ENCODE data around the gene GANC. TPM values are rescaled to one million over a fixed set of nuclear protein-coding genes. Genes with fewer than 3 reads are reported as not detected.
A peak's percentile ranks its signal among the peaks of the same experiment; 100 is the strongest.

Gene GANC
- total RNA-seq, 1 experiment from 2014 or later, result 12.6 TPM

GRCh38 chr15:42284551-42284950 lies 11.6 kb downstream of the GANC start:
- no peak overlapping the region for H3K27ac Mint-ChIP-seq (ENCODE audit: unreplicated experiment)
- no peaks in the 10 kb centered on the region for H3K36me3 Mint-ChIP-seq (ENCODE audit: insufficient read depth, unreplicated experiment)
- H3K4me1 Mint-ChIP-seq (ENCODE audit: low read depth, unreplicated experiment), result peaks cover 16% of the 10 kb centered on the region
- no peak overlapping the region for H3K4me3 Mint-ChIP-seq (ENCODE audit: unreplicated experiment)
- no TSS peak for BruUV-seq (replicated peaks)
- Histone ChIP-seq H3K4me1 (peaks cover 16% of the 10 kb centered on the region), H3K27me3 (replicated peaks; ENCODE audit: control insufficient read depth, insufficient read depth, low read length) (no peaks in the 10 kb centered on the region), H3K4me3 (ENCODE audit: low read depth, low read length) (no peak overlapping the region), H3K9me3 (no peaks in the 10 kb centered on the region), H3K36me3 (ENCODE audit: control insufficient read depth, insufficient read depth, low read length) (no peaks in the 10 kb centered on the region)
- TF ChIP-seq, protein P1, sequence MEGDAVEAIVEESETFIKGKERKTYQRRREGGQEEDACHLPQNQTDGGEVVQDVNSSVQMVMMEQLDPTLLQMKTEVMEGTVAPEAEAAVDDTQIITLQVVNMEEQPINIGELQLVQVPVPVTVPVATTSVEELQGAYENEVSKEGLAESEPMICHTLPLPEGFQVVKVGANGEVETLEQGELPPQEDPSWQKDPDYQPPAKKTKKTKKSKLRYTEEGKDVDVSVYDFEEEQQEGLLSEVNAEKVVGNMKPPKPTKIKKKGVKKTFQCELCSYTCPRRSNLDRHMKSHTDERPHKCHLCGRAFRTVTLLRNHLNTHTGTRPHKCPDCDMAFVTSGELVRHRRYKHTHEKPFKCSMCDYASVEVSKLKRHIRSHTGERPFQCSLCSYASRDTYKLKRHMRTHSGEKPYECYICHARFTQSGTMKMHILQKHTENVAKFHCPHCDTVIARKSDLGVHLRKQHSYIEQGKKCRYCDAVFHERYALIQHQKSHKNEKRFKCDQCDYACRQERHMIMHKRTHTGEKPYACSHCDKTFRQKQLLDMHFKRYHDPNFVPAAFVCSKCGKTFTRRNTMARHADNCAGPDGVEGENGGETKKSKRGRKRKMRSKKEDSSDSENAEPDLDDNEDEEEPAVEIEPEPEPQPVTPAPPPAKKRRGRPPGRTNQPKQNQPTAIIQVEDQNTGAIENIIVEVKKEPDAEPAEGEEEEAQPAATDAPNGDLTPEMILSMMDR (IDR thresholded peaks at IDR 0.05; ENCODE audit: insufficient read depth in 1 of 2, low read depth in 1 of 2, low read length in 1 of 2, severe bottlenecking in 1 of 2, unreplicated experiment in 1 of 2), result no peak
- no peaks in the 10 kb centered on the region for H3K27me3 Mint-ChIP-seq (ENCODE audit: insufficient read depth, unreplicated experiment)
- POLR2A ChIA-PET, result no interaction called here
- intact Hi-C loops (cut with micrococcal nuclease; ENCODE audit: unreplicated experiment), result no loop called here
- DNase-seq, result no peak
- H3K9me3 Mint-ChIP-seq (ENCODE audit: unreplicated experiment), result no peaks in the 10 kb centered on the region
- CTCF ChIA-PET, result no interaction called here

DNA sequence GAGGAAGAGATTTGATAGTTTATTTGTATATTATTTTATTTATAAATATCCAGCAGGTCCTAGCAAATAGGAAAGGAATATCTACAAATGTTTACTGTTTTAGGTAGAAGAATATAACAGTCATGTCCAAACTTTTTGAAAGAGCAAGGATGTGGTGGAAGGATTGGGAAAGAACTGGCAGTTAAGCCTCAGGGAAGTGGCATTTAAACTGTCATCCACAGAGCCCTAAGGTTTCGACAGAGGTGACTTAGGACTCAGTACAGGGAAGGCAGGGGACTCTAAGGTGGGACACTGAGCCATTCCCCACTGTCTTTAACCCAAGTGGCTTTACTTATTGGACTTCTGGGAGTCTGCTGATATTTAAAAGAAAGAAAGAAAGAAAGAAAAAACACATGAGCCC lies 12.0 kb downstream of the GANC start:
- H3K9me3 ChIP-seq, result no peaks in the 10 kb centered on the region
- H3K27me3 Mint-ChIP-seq (ENCODE audit: insufficient read depth, unreplicated experiment), result no peaks in the 10 kb centered on the region
- BruUV-seq (replicated peaks), result no TSS peak
- H3K36me3 ChIP-seq (ENCODE audit: control insufficient read depth, insufficient read depth, low read length), result no peaks in the 10 kb centered on the region
- H3K4me3 ChIP-seq (ENCODE audit: low read depth, low read length), result no peak overlapping the region
- H3K9me3 Mint-ChIP-seq (ENCODE audit: unreplicated experiment), result no peaks in the 10 kb centered on the region
- H3K4me1 Mint-ChIP-seq (ENCODE audit: low read depth, unreplicated experiment), result peaks cover 16% of the 10 kb centered on the region
- POLR2A ChIA-PET, result no interaction called here
- no peak overlapping the region for H3K4me3 Mint-ChIP-seq (ENCODE audit: unreplicated experiment)
- peaks cover 16% of the 10 kb centered on the region for H3K4me1 ChIP-seq
- H3K27me3 ChIP-seq (replicated peaks; ENCODE audit: control insufficient read depth, insufficient read depth, low read length), result no peaks in the 10 kb centered on the region
- no peak for DNase-seq
- TF ChIP-seq, protein P1 (IDR thresholded peaks at IDR 0.05; ENCODE audit: insufficient read depth in 1 of 2, low read depth in 1 of 2, low read length in 1 of 2, severe bottlenecking in 1 of 2, unreplicated experiment in 1 of 2), result no peak
- CTCF ChIA-PET, result no interaction called here
- intact Hi-C loops (cut with micrococcal nuclease; ENCODE audit: unreplicated experiment), result no loop called here
- no peaks in the 10 kb centered on the region for H3K36me3 Mint-ChIP-seq (ENCODE audit: insufficient read depth, unreplicated experiment)
- H3K27ac Mint-ChIP-seq (ENCODE audit: unreplicated experiment), result no peak overlapping the region

- H3K4me3 Mint-ChIP-seq (ENCODE audit: unreplicated experiment), result no peak overlapping the region
- POLR2A ChIA-PET, result no interaction called here
- no peaks in the 10 kb centered on the region for H3K9me3 Mint-ChIP-seq (ENCODE audit: unreplicated experiment)
- H3K27ac Mint-ChIP-seq (ENCODE audit: unreplicated experiment), result peak overlapping the region; percentile 18
- DNase-seq, result peak in 1 of 2 experiments; percentile 20
- no peak overlapping the region for H3K4me3 ChIP-seq (ENCODE audit: low read depth, low read length)
- no peaks in the 10 kb centered on the region for H3K27me3 ChIP-seq (replicated peaks; ENCODE audit: control insufficient read depth, insufficient read depth, low read length)
- H3K4me1 ChIP-seq, result peaks cover 16% of the 10 kb centered on the region
- no peaks in the 10 kb centered on the region for H3K36me3 ChIP-seq (ENCODE audit: control insufficient read depth, insufficient read depth, low read length)
- intact Hi-C loops (cut with micrococcal nuclease; ENCODE audit: unreplicated experiment), result no loop called here
- no peaks in the 10 kb centered on the region for H3K9me3 ChIP-seq
- no peaks in the 10 kb centered on the region for H3K36me3 Mint-ChIP-seq (ENCODE audit: insufficient read depth, unreplicated experiment)
- TF ChIP-seq, protein P1 (IDR thresholded peaks at IDR 0.05; ENCODE audit: insufficient read depth in 1 of 2, low read depth in 1 of 2, low read length in 1 of 2, severe bottlenecking in 1 of 2, unreplicated experiment in 1 of 2), result no peak
- CTCF ChIA-PET, result no interaction called here
- no TSS peak for BruUV-seq (replicated peaks)
- H3K4me1 Mint-ChIP-seq (ENCODE audit: low read depth, unreplicated experiment), result peaks cover 16% of the 10 kb centered on the region
- no peaks in the 10 kb centered on the region for H3K27me3 Mint-ChIP-seq (ENCODE audit: insufficient read depth, unreplicated experiment)
Observed at GRCh38 chr15:42286445-42287029, 13.5 kb downstream of the GANC start.
